DOHH2 (cell line): ENCODE measurements around the gene SSUH2.

Source experiments
- EZH2phosphoT487 ChIP-seq: fragments of 200-600 bp; sonication (generic); IDR thresholded peaks from 2 replicates; pipeline ENCODE4 v1.6.1; 2017; ENCODE audit warnings: borderline replicate concordance, mild to moderate bottlenecking, antibody characterized with exemption, low read length, moderate library complexity, mixed read lengths
- TF ChIP-seq, protein P1 (sequence below): fragments of 200-600 bp; sonication (generic); IDR thresholded peaks from one replicate; pipeline ENCODE4 v1.5.1; 2014; ENCODE audit warnings: antibody characterized with exemption, mild to moderate bottlenecking, low read depth, low read length; ENCODE audit not compliant: poor library complexity, severe bottlenecking

DNA sequence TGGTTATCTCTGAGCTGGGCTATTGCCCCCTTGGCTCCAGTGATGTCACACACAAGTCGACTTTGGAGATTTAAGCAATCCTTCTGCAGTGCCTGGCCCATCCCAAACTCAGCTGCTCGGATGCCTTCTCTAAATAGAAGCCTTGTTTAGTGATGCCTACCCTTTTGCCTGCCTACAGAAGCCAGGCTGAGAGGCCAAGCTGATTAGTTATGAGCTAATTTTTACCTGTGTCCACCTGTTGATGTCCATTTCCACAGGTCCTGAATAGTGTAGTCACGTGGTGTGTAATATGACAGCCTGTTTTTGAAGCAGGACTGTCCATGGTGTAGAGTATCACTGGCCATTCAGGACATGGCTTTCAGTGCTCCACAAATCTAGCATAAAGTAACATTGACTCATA lies 45.5 kb downstream of the SSUH2 start:
- TF ChIP-seq, protein P1, sequence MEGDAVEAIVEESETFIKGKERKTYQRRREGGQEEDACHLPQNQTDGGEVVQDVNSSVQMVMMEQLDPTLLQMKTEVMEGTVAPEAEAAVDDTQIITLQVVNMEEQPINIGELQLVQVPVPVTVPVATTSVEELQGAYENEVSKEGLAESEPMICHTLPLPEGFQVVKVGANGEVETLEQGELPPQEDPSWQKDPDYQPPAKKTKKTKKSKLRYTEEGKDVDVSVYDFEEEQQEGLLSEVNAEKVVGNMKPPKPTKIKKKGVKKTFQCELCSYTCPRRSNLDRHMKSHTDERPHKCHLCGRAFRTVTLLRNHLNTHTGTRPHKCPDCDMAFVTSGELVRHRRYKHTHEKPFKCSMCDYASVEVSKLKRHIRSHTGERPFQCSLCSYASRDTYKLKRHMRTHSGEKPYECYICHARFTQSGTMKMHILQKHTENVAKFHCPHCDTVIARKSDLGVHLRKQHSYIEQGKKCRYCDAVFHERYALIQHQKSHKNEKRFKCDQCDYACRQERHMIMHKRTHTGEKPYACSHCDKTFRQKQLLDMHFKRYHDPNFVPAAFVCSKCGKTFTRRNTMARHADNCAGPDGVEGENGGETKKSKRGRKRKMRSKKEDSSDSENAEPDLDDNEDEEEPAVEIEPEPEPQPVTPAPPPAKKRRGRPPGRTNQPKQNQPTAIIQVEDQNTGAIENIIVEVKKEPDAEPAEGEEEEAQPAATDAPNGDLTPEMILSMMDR: no peak
- TF ChIP-seq EZH2phosphoT487: no peak
